Neuronal stem cell (in vitro differentiated cells): ENCODE results near the gene FGF11.
"Not testable (repeated sequence)": the region's sequence is repeated elsewhere in the genome, so short reads cannot be mapped to it uniquely, and the experiment has no call there.

Experiments used
- DNase-seq: peaks from one replicate; pipeline ENCODE4 v3.0.0-alpha.2; 2013; ENCODE audit warnings: low spot score
- H2AFZ ChIP-seq: one replicate; pipeline ENCODE4 v1.6.1; 2013; ENCODE audit warnings: mild to moderate bottlenecking, low read length, inconsistent platforms
- H2AK5ac ChIP-seq: 2 replicates; pipeline ENCODE4 v1.6.1; 2013; ENCODE audit warnings: low read depth, mild to moderate bottlenecking, inconsistent platforms, low read length, moderate library complexity, mixed read lengths
- H2BK120ac ChIP-seq: 2 replicates; pipeline ENCODE4 v1.6.1; 2013; ENCODE audit warnings: low read depth, mild to moderate bottlenecking, inconsistent platforms, low read length, moderate library complexity, mixed read lengths
- H2BK12ac ChIP-seq: one replicate; pipeline ENCODE4 v1.6.1; 2013; ENCODE audit warnings: low read length, inconsistent platforms
- H2BK15ac ChIP-seq: 2 replicates; pipeline ENCODE4 v1.6.1; 2013; ENCODE audit warnings: mild to moderate bottlenecking, low read length, inconsistent platforms, mixed read lengths
- H2BK5ac ChIP-seq: one replicate; pipeline ENCODE4 v1.6.1; 2013; ENCODE audit warnings: inconsistent platforms, mild to moderate bottlenecking, low read length, moderate library complexity
- H3K14ac ChIP-seq: one replicate; pipeline ENCODE4 v1.6.1; 2013; ENCODE audit warnings: low read length, inconsistent platforms
- H3K18ac ChIP-seq: 2 replicates; pipeline ENCODE4 v1.6.1; 2013; ENCODE audit warnings: low read length, inconsistent platforms
- H3K23ac ChIP-seq: 2 replicates; pipeline ENCODE4 v1.6.1; 2013; ENCODE audit warnings: low read depth, mild to moderate bottlenecking, mixed read lengths, low read length, inconsistent platforms; ENCODE audit not compliant: poor library complexity
- H3K27ac ChIP-seq: replicated peaks from 3 replicates; pipeline ENCODE4 v1.5.1; 2013; ENCODE audit warnings: low read length, inconsistent platforms
- H3K27me3 ChIP-seq, 3 experiments: 2 replicates each; pipeline ENCODE4 v1.6.1; 2013; ENCODE audit warnings: low read length in 3 of 3, mild to moderate bottlenecking in 2 of 3, inconsistent platforms in 1 of 3, low read depth in 1 of 3, mixed read lengths in 1 of 3, moderate library complexity in 1 of 3; ENCODE audit not compliant: control insufficient read depth in 3 of 3, insufficient read depth in 3 of 3
- H3K36me3 ChIP-seq, 2 donors: replicated peaks in 1 of 2; 2 replicates each; pipeline ENCODE4 v1.6.1; 2013; ENCODE audit warnings: low read length in 2 of 2; ENCODE audit not compliant: control insufficient read depth in 2 of 2, insufficient read depth in 2 of 2
- H3K4ac ChIP-seq: 2 replicates; pipeline ENCODE4 v1.6.1; 2013; ENCODE audit warnings: inconsistent platforms, mild to moderate bottlenecking, low read length, moderate library complexity
- H3K4me1 ChIP-seq, 2 donors: 1 replicate in 1 of 2; 2 replicates in 1 of 2; pipeline ENCODE4 v1.6.1; 2013; ENCODE audit warnings: low read length in 2 of 2, low read depth in 1 of 2; ENCODE audit not compliant: control insufficient read depth in 2 of 2, insufficient read depth in 1 of 2
- H3K4me2 ChIP-seq: one replicate; pipeline ENCODE4 v1.6.1; 2013; ENCODE audit warnings: mild to moderate bottlenecking, low read length, inconsistent platforms; ENCODE audit not compliant: insufficient read depth, poor library complexity, severe bottlenecking
- H3K4me3 ChIP-seq, 2 donors: 2 replicates each; pipeline ENCODE4 v1.5.1; 2013; ENCODE audit warnings: low read length in 2 of 2, mild to moderate bottlenecking in 2 of 2, inconsistent platforms in 1 of 2, moderate library complexity in 1 of 2
- H3K79me1 ChIP-seq: one replicate; pipeline ENCODE4 v1.6.1; 2013; ENCODE audit warnings: low read depth, mild to moderate bottlenecking, inconsistent platforms, low read length, moderate library complexity
- H3K9ac ChIP-seq: one replicate; pipeline ENCODE4 v1.6.1; 2013; ENCODE audit warnings: mild to moderate bottlenecking, low read depth, low read length, inconsistent platforms; ENCODE audit not compliant: poor library complexity
- H3K9me3 ChIP-seq, 2 donors: replicated peaks in 1 of 2; 2 replicates each; pipeline versions ENCODE3 to v1.6.1; 2013; ENCODE audit warnings: low read length in 2 of 2, mild to moderate bottlenecking in 2 of 2, inconsistent platforms in 1 of 2, low read depth in 1 of 2, mixed read lengths in 1 of 2, moderate library complexity in 1 of 2; ENCODE audit not compliant: control insufficient read depth in 2 of 2, insufficient read depth in 1 of 2
- H4K8ac ChIP-seq: one replicate; pipeline ENCODE4 v1.6.1; 2013; ENCODE audit warnings: low read depth, mild to moderate bottlenecking, inconsistent platforms, low read length, moderate library complexity
- H4K91ac ChIP-seq: one replicate; pipeline ENCODE4 v1.6.1; 2013; ENCODE audit warnings: low read length, low read depth, mild to moderate bottlenecking, inconsistent platforms; ENCODE audit not compliant: poor library complexity
- WGBS, 2 donors: extraction: QIAGEN DNeasy Blood & Tissue Kit; methylation state at CpG; one replicate each; pipeline ENCODE4 v1.1.7; 2013; ENCODE audit warnings: missing lambda C conversion rate in 2 of 2, mixed read lengths in 1 of 2; ENCODE audit not compliant: insufficient read length in 2 of 2, insufficient replicate concordance in 1 of 2; ENCODE audit errors: extremely low coverage in 2 of 2; 5-methylcytosine and 5-hydroxymethylcytosine counted together

FGF11 gene

DNA sequence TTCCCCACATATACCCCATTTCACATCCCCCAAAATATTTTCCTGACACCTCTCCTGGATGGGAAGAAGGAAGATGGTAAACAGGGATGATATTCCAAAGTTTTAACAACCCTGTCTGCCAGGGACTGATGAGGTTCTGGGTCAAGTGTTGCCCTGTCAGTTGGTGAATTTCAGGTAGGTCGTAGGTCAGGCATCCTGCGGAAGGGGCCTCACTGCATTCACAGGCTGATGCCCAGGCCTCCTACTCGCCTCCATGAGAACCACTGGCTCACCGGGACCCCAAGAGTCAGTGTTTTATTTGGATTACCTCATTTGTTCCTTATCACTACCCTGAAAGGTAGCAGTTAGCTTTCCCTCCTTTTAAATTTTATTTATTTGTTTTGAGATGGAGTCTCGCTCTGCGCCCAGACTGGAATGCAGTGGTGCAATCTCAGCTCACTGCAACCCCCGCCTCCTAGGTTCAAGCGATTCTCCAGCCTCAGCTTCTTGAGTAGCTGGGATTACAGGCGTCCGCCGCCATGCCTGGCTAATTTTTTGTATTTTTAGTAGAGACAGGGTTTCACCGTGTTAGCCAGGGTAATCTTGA lies 29.6 kb downstream of the FGF11 start:
- H3K4ac ChIP-seq = no peak overlapping the region
- peaks cover 4 to 7% of the 10 kb centered on the region in 2 donors for H3K4me1 ChIP-seq
- no peak overlapping the region for H2AK5ac ChIP-seq
- no peak overlapping the region for H3K4me3 ChIP-seq
- no peak overlapping the region for H2BK12ac ChIP-seq
- H3K9me3 ChIP-seq = no peaks in the 10 kb centered on the region
- no peak overlapping the region for H3K4me2 ChIP-seq
- H3K79me1 ChIP-seq = peaks cover 4% of the 10 kb centered on the region
- no CpG with 5 or more reads among the region's 12 CpGs for WGBS, 2 donors
- H3K14ac ChIP-seq = no peak overlapping the region
- H3K23ac ChIP-seq = no peak overlapping the region
- no peak overlapping the region for H3K18ac ChIP-seq
- H2BK15ac ChIP-seq = no peak overlapping the region
- H2AFZ ChIP-seq = no peak overlapping the region
- no peak overlapping the region for H4K91ac ChIP-seq
- no peak for DNase-seq
- H3K9ac ChIP-seq = no peak overlapping the region
- no peak overlapping the region for H4K8ac ChIP-seq
- H2BK120ac ChIP-seq = no peak overlapping the region
- H3K27ac ChIP-seq = no peak overlapping the region
- H2BK5ac ChIP-seq = no peak overlapping the region
- peaks cover 3 to 15% of the 10 kb centered on the region in 2 donors for H3K36me3 ChIP-seq
- H3K27me3 ChIP-seq = no peaks in the 10 kb centered on the region

GRCh38 chr17:7469843-7470242 lies 30.5 kb downstream of the FGF11 start:
- not testable (repeated sequence) for H3K79me1 ChIP-seq, H2BK12ac ChIP-seq, H3K9ac ChIP-seq, H2BK5ac ChIP-seq, H3K4me2 ChIP-seq, H2BK120ac ChIP-seq, H3K14ac ChIP-seq, H2AK5ac ChIP-seq, H3K27ac ChIP-seq, H2BK15ac ChIP-seq, DNase-seq, H3K27me3 ChIP-seq, H3K23ac ChIP-seq, H3K18ac ChIP-seq, H3K9me3 ChIP-seq, H4K8ac ChIP-seq, H2AFZ ChIP-seq, H4K91ac ChIP-seq, H3K4me3 ChIP-seq, H3K4me1 ChIP-seq, H3K4ac ChIP-seq
- no CpG with 5 or more reads among the region's 12 CpGs for WGBS, 2 donors
- H3K36me3 ChIP-seq = peaks cover 2 to 13% of the 10 kb centered on the region in 2 donors

GRCh38 chr17:7470457-7470973 lies 31.2 kb downstream of the FGF11 start:
- no CpG with 5 or more reads among the region's 8 CpGs for WGBS, 2 donors
- not testable (repeated sequence) for H3K79me1 ChIP-seq, H3K9ac ChIP-seq, H4K91ac ChIP-seq, DNase-seq, H3K18ac ChIP-seq, H2BK15ac ChIP-seq, H3K4me3 ChIP-seq, H3K4me1 ChIP-seq, H3K27me3 ChIP-seq, H2AK5ac ChIP-seq, H2BK5ac ChIP-seq, H2AFZ ChIP-seq, H3K23ac ChIP-seq, H3K9me3 ChIP-seq, H3K4me2 ChIP-seq, H2BK120ac ChIP-seq, H3K14ac ChIP-seq, H3K27ac ChIP-seq, H4K8ac ChIP-seq, H3K4ac ChIP-seq, H2BK12ac ChIP-seq
- H3K36me3 ChIP-seq = peaks cover 2 to 11% of the 10 kb centered on the region in 2 donors

GRCh38 chr17:7471729-7472128 lies 32.4 kb downstream of the FGF11 start:
- H3K27me3 ChIP-seq = no peaks in the 10 kb centered on the region
- H4K91ac ChIP-seq = no peak overlapping the region
- H2BK120ac ChIP-seq = no peak overlapping the region
- H2AK5ac ChIP-seq = no peak overlapping the region
- no peak overlapping the region for H3K4me3 ChIP-seq
- no peak overlapping the region for H2BK15ac ChIP-seq
- H3K23ac ChIP-seq = no peak overlapping the region
- no peak overlapping the region for H2BK5ac ChIP-seq
- H3K18ac ChIP-seq = no peak overlapping the region
- H3K4me2 ChIP-seq = no peak overlapping the region
- H3K14ac ChIP-seq = no peak overlapping the region
- no peak overlapping the region for H2AFZ ChIP-seq
- H3K27ac ChIP-seq = no peak overlapping the region
- peaks cover 10% of the 10 kb centered on the region for H3K79me1 ChIP-seq
- no peak overlapping the region for H2BK12ac ChIP-seq
- peaks cover 2 to 6% of the 10 kb centered on the region in 2 donors for H3K36me3 ChIP-seq
- no peaks in the 10 kb centered on the region for H3K9me3 ChIP-seq
- H3K4me1 ChIP-seq = peaks cover 6 to 7% of the 10 kb centered on the region in 2 donors
- WGBS, 2 donors = no CpG with 5 or more reads among the region's 2 CpGs
- DNase-seq = no peak
- no peak overlapping the region for H4K8ac ChIP-seq
- no peak overlapping the region for H3K4ac ChIP-seq
- no peak overlapping the region for H3K9ac ChIP-seq
